NCI-H2196 treated with DMSO at 0.1 percent for 48 hours (cell line): Measurements from ENCODE around the gene SIM2.

Experiments used
- DNase-seq: peaks from one replicate; lab custom pipeline; 2025; ENCODE audit not compliant: unreplicated experiment; lab: John Stamatoyannopoulos, UW

SIM2 gene

DNA sequence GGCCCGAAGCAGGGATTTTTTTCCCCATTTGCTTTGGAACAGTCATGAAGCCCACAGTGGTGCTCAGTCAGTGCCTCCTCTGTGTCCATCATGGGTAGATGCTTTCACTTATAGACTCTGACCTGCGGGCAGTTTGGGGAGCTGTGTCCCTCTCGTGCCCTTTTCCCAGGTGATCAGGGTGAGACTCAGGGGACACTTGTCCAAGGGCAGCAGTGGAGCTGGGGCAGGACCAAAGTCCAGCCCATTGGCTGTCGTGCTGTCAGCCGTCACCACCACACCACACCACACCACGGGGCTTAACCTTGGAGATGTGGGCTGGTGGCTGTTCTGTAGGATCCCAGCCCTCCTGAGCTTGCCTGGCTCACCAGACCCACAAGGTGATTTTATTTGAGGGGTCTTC is 34.9 kb downstream of the SIM2 start:
- no peak for DNase-seq

DNA sequence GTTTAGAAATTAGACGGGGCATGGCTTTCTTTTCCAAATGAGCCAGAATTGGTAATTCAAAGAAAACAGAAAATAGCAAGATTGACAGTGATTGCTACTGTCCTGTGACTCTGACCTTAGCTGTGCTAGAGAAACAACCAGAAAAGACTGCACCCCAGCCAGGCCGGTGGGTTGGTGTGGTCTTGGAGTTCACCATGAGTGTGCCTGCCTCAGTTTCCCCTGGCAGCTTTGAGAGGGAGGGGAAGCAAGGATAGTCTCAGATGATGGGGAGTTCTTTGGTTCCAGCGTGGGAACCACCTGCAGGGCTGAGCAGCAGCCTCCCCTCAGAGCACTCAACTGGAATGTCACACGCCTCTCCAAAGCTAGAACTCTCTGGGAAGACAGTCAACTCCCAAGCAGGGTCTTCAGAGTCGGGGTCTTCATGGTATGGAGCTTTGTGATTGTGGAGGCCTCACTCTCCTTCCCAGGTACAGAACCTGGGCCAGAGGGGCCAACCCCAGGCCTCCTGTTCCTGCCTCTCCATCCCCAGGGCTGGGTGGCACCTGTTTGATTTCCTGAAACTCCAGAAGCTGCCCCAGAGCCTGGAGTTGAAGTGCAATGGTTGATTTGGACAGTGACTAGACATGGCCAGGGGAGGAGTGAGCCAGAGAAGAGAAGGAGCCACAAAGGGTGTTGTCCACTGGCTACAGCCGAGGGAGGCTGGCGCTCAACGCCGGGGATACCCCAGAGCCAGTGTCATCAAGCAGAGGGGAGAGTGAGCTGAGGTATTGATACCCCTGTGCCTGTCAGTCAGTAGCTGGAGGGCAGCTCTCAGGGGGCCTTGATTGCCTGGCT is 35.7 kb downstream of the SIM2 start:
- no peak for DNase-seq

DNA sequence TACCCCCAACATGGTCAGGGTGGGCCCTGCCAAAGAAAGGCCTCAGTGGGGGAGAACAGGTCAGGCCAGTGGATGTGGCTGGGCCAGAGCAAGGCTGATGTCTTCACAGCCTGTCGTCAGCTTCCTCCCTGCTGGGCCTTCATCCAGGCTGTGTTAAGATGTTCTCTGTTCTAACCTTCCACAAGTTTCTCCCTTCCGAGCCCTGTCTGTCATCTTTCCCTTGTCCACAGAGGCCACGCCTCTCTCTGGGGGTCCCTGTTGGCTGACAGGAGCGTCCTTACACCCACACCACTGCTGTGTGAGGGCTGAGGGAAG is 36.2 kb downstream of the SIM2 start:
- no peak for DNase-seq

DNA sequence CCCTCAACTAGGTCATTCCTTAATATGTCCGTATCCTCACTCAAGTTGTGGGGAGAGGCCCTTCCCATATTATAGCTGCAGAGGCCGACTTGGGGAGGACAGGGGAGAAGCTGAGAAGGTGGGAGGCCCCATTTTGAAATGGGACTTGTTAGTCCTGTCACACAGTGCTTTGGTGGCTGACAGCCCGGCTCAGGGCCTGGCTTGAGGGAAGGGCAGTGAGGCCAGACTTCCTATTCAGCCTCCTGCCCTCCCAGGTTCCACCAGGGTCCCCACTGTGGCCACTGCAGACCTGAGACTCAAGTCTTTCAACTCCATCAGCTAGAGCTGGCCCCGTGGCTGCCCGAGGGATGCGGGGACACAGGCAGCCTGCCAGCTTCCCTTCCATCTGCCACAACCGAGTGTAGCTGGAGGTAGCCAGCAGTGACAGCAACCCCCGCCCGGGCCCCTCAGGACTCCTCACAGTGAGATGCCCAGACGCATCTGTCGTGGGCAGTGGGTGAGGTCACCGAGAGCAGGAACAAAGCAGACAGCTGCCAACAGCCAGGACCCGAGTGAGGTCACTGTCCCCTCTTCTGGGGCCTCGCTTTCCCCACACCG is 36.9 kb downstream of the SIM2 start:
- DNase-seq, result no peak

DNA sequence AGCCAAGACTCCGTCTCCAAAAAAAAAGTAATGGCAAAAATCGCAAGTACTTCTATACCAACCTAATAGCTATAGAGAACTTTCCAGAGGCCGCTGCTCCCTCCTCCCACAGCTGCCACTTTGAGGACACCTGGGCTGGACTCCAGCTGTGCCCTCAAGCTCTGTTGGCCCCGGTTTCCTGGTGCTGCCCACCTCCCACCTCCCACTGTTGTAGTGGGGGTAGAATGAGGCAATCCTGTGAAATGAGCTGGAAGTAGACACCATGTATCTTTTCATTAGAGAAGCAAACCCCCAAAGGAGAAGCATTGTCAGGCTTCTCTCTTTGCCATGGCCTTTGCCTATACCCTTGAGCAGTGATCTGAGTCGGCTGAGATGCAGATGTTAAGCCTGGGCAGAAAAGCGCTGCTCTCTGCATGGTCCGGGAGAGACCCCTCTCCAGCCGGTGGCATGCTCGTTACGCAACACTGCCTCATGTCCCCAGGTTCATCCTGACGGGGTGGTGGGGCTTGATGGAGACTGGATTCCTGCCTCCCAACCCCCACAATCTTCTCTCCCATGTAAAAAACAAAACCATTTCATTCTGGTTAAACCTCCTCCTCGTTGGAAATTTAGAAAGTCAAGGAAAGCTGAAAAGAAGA is 39.7 kb downstream of the SIM2 start:
- no peak for DNase-seq

DNA sequence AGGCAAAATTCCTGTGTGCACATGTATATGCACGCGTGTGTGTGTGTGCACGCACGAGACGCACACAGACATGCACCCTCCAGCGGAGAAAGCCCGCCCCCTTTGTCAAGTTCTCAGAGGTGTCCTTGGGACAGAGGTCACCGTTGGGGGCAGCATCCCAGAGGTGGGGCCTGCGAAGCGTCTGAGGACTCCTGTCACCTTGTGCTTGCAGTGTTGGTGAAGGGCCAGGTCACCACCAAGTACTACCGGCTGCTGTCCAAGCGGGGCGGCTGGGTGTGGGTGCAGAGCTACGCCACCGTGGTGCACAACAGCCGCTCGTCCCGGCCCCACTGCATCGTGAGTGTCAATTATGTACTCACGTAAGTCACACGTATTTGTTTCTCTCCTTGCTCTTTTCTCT is 42.6 kb downstream of the SIM2 start:
- no peak for DNase-seq

DNA sequence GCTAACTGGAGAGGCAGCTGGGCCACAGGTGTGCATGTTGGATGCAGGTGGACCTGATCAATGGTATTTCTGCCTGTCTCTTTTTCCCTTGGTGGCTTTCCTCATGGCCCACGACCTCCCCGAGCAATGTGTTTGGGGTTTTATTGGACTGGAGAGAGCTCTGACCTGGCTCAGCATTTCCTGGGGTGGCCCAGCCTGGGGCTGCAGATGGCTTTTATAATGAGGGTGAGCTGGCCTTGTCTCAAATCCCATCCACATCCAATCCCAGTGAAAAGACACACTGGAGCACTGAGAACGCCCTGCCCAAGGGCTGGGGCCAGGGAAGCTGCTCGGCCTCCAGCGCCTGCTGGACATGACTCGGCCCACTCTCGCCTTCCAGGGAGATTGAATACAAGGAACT is 44.1 kb downstream of the SIM2 start:
- no peak for DNase-seq

DNA sequence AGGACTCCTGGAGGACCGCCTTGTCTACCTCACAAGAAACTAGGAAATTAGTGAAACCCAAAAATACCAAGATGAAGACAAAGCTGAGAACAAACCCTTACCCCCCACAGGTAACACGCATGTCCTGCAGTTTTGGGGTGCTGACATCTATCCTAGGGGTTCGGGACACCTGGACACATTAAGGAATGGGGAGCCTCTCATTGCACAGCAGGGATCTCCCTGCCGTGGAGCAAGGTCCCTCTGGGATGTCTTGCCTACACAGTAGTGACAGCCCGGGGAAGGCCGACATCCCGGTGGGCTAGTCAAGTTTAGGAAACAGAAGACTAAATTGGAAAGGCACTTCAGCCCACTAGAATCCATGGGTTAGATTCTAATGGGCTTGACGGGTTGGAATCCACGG is 44.5 kb downstream of the SIM2 start:
- DNase-seq, result no peak

DNA sequence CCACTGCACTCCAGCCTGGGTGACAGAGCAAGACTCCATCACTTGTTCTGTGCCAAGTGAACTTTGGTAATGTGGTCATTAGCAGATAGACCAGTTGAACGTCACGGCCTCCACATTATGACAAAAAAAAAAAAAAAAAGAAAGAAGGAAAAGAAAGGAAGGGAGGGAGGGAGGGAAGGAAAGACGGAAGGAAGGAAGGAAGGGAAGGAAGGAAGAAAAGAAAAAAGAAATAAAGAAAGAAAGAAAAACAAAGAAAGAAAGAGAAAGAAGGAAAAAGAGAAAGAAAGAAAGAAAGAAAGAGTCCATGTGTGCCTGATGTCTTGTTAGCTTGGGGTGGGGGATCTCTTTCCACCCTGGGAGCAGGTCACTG is 45.3 kb downstream of the SIM2 start:
- DNase-seq, result no peak

DNA sequence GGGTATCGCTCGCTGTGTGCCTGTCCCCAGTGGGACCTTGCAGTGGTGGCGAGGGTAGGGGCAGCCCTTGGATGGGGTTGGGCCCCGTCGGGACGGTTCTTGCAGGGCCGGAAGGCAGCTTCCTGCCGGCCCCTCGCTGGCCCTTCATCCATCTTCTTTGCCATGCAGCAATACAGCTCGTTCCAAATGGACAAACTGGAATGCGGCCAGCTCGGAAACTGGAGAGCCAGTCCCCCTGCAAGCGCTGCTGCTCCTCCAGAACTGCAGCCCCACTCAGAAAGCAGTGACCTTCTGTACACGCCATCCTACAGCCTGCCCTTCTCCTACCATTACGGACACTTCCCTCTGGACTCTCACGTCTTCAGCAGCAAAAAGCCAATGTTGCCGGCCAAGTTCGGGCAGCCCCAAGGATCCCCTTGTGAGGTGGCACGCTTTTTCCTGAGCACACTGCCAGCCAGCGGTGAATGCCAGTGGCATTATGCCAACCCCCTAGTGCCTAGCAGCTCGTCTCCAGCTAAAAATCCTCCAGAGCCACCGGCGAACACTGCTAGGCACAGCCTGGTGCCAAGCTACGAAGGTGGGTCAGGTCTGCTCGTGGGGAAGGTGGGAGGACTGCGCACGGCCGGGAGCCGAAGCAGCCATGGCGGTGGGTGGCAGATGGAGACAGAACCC is 45.8 kb downstream of the SIM2 start:
- DNase-seq, result peak; percentile 3

DNA sequence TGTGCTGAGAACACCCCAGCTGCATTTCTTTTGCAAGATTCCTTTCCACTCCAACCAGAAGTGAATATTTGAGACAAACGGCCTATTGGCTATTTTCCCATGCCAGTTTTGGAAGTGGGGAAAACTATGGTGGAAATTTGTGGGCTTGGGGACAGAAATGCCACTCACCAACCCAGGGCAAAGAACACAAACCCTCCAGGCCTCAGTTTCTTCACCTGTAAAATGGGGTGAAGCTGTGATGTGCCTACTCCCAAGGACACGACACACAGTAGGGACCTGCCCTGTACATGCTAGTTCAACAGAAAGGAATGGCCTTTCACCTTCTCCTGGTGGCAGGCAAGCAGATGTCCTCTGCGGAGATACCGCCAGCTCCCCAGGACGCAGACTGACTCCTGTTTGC is 46.5 kb downstream of the SIM2 start:
- no peak for DNase-seq

DNA sequence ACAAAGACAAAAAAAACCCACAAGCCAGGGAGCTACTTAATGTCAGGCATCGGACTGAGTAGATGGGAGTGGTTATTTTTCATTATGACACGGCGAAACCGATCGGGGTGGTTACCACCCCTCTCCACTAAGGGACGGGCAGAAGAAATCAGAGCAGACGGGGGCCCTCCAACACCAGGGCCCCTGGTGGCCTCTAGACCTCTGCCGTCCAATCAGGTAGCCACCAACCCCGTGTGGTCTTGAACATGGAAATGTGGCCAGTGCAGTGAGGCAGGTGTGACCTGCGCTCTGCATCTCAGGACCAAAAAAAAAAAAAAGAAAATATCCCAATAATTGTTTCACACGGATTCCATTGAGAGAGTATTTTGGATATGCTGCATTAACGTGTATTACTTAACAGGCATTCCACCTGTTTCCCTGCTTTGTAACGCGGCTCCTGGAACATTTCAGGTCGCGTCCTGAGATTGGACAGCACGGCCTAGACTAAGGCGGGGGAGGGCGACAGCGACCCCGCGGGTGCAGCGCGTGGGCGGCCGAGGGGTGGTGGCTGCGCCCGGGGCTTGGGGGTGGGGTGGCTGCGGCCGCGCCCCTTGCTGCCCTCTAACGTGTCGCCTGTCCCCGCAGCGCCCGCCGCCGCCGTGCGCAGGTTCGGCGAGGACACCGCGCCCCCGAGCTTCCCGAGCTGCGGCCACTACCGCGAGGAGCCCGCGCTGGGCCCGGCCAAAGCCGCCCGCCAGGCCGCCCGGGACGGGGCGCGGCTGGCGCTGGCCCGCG is 48.3 kb downstream of the SIM2 start:
- DNase-seq, result no peak

DNA sequence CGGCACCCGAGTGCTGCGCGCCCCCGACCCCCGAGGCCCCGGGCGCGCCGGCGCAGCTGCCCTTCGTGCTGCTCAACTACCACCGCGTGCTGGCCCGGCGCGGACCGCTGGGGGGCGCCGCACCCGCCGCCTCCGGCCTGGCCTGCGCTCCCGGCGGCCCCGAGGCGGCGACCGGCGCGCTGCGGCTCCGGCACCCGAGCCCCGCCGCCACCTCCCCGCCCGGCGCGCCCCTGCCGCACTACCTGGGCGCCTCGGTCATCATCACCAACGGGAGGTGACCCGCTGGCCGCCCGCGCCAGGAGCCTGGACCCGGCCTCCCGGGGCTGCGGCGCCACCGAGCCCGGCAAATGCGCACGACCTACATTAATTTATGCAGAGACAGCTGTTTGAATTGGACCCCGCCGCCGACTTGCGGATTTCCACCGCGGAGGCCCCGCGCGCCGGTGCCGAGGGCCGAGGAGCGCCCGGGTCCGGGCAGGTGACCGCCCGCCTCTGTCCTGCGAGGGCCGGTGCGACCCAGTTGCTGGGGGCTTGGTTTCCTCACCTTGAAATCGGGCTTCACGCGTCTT is 49.0 kb downstream of the SIM2 start:
- DNase-seq, result no peak

DNA sequence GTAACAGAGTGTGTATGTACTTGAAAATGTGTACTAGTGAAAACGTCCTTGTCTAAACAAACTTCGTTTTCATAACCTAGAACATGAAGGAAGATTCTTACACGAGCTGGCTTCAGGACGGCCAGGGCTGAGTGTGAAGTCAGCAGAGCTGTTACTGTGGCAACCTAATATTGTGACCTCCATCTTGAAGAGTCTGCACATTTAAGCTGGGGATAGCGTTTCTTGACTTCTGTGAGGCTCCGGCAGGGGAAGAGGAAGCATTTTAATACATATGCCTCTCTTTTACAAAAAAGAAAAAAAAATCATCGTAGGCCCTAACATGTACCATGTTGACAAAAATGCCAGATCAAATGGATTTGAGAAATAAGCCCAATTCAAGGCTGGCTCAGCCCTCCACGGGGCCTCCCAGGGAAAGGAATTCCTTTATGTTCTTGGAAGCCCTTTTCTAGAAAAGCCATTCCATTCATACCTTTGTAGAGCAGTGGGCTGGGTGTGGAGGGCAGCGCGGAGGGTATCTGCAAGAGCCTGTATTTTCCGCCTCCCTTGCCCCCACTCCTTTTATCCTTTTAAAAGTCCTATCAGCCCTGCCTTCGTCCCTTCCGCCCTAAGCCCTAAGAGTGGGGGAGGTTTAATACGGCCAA is 51.1 kb downstream of the SIM2 start:
- DNase-seq, result no peak

DNA sequence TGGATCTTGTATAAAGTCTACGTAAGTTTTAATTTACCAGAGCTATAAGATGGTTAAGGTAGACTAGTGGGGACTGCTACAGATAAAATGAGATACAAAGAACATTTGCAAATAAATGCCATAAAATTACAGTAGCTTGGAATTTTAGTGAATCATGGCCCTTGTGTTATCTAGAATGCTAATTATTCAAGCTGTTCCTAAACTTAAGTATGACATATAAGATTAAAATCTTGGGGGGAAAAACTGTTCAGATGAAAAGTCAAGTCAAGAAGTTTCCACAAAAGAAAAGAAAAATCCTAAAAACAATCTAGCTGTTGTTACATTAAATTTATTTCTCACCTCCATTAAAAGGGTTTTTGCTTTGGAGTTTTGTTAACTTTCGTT is 51.7 kb downstream of the SIM2 start:
- DNase-seq, result no peak

DNA sequence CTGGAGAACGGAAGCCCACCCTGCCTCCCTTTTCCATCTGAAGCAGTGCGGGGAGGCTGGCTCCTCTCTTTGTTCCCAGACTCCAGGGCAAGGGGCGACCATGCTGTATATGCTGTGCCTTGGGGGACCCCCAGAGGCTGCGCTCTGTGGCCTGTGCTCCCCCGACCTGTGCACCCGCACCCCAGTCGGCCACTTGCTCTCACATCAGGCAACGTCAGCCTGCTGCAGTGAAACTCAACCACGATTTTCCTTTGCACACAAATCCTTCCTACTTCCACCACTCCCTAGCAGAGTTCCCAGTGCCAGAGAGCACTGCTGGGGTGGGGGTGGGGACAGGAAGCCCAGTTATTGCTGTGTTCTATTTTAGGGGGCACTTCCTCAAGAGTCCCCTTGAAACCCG is 52.5 kb downstream of the SIM2 start:
- DNase-seq, result no peak

DNA sequence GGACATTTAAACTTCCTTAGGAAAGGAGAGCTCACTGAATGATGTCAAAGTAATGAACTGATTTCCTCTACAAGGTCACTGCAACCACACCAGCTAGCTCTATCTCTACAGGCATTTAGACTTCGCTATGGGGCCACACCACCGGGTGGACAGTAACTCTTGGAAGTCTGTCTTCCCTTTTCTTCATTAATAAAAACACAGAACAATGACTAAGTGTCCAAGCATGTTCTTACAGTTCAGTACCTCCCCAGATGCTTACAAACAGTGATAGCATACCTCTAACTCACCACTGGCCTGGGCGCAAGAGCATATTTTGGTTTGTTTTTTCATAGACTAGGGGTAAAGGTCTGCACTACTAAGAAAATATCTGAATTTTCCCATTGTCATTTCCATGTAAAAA is 54.6 kb downstream of the SIM2 start:
- DNase-seq, result no peak

DNA sequence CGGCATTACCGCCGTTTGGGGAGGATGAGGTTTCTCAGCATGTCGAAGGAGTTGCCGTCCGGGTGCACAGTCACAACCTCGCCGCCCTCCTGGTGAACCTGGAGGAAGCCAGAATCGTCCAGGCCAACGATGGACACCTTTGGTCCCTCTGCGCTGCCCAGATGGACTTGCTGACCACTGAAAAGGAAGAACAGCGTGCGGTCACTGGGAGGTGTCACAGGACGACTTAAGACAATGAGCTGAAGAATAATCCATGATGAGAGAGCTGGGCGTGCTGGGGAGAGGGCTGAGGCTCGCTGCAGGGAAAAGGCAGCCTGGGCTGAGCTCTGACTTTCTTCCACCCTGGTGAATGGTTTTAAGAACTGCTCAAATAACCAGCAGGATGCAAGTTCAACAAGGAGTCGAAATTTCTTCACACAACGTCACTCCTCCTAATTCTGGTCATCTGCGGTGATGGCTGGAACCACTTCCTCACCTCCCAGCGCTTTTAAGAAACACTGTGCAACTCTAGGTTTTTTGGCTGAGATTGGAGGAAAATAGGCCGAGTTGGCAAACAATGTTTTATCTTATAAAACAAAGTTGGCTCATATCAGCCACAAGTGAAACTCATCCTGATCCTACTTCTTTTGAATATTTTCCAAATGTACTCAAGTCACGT is 55.5 kb downstream of the SIM2 start:
- no peak for DNase-seq

DNA sequence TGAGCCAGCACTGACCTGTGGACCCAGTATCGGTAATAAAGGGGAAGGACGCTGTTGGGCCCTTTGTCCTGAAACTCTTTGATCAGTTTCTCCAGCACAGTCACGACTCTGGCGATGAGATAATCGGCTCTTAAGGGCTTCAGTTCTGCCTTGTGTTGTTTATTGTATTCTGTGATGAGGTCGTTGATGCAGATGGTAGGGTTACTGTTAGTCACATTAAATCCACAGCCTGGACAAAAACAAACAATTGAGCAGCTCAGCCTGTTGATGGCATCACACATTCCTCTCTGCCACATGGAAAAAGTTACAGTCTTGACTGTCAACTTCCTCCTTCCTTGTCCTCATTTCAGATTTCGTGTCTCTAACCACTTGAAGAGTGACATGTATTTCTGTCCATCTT is 57.6 kb downstream of the SIM2 start:
- peak; percentile 4 for DNase-seq

DNA sequence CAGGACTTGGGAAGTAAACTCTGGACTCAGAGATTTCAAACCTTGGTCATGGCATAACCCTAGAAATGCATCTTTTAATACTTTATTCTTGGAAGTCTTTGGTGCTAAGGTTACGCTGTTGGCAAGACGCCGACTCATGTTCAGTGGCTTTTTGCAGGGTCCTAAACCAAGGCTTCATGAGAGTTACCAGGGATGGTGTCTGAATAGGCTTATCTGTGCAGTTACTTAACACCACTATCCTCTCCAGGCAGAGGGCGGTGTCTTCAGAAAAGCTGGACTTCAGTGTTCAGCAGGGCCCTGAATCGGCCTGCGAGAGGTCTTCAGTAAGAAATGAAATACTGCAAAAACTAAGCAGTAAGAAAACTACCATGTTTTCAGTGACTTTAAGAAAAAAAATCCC is 58.3 kb downstream of the SIM2 start:
- DNase-seq, result no peak
